ENCODE data around the gene SMARCD2. TPM values are rescaled to one million over a fixed set of nuclear protein-coding genes. Genes with fewer than 3 reads are reported as not detected.

Gene SMARCD2
- total and polyA plus RNA-seq, 2 of the 13 experiments (the other 11 are each of a cell fraction or from before 2014, with no cell fraction given): 122 to 150 TPM

DNA sequence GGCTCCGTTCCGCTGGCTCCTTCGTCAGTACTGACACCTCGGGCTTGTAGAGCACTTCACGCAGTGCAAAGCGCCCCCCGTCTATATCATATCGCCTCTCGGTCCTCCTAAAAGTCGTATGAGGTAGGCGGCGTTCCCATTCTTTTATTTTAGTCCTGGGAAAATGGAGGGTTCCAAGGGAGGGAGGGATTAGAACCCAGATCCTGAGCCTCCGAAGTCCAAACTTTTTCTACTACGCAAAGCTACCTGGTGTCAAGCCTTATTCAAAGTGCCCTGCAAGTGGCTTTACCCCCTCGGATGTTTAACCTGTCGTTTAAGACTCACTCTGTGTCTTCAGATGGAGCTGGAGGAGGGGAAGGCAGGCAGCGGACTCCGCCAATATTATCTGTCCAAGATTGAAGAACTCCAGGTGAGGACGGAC, 14.7 kb downstream of the SMARCD2 start (continued):
- TF ChIP-seq, protein P1, sequence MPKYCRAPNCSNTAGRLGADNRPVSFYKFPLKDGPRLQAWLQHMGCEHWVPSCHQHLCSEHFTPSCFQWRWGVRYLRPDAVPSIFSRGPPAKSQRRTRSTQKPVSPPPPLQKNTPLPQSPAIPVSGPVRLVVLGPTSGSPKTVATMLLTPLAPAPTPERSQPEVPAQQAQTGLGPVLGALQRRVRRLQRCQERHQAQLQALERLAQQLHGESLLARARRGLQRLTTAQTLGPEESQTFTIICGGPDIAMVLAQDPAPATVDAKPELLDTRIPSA (CRISPR knock-in tag; IDR thresholded peaks at IDR 0.05; ENCODE audit: borderline replicate concordance): no peak; the same call in 1 of the 2 replicates
- no peak for TF ChIP-seq CBX1 (IDR thresholded peaks at IDR 0.05; ENCODE audit: low read depth)
- TF ChIP-seq RNF2 (conservative IDR thresholded peaks at IDR 0.05; ENCODE audit: low read depth): no peak
- TF ChIP-seq, protein P2, sequence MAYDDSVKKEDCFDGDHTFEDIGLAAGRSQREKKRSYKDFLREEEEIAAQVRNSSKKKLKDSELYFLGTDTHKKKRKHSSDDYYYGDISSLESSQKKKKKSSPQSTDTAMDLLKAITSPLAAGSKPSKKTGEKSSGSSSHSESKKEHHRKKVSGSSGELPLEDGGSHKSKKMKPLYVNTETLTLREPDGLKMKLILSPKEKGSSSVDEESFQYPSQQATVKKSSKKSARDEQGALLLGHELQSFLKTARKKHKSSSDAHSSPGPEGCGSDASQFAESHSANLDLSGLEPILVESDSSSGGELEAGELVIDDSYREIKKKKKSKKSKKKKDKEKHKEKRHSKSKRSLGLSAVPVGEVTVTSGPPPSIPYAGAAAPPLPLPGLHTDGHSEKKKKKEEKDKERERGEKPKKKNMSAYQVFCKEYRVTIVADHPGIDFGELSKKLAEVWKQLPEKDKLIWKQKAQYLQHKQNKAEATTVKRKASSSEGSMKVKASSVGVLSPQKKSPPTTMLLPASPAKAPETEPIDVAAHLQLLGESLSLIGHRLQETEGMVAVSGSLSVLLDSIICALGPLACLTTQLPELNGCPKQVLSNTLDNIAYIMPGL (CRISPR knock-in tag; IDR thresholded peaks at IDR 0.05; ENCODE audit: borderline replicate concordance in 1 of 2, low read depth in 1 of 2): no peak
- TF ChIP-seq, protein P3, sequence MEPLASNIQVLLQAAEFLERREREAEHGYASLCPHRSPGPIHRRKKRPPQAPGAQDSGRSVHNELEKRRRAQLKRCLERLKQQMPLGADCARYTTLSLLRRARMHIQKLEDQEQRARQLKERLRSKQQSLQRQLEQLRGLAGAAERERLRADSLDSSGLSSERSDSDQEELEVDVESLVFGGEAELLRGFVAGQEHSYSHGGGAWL (CRISPR knock-in tag; IDR thresholded peaks at IDR 0.05): 0 out of 2 replicates have a peak, but pooled peaks have one; percentile 2
- TF ChIP-seq, protein P4, sequence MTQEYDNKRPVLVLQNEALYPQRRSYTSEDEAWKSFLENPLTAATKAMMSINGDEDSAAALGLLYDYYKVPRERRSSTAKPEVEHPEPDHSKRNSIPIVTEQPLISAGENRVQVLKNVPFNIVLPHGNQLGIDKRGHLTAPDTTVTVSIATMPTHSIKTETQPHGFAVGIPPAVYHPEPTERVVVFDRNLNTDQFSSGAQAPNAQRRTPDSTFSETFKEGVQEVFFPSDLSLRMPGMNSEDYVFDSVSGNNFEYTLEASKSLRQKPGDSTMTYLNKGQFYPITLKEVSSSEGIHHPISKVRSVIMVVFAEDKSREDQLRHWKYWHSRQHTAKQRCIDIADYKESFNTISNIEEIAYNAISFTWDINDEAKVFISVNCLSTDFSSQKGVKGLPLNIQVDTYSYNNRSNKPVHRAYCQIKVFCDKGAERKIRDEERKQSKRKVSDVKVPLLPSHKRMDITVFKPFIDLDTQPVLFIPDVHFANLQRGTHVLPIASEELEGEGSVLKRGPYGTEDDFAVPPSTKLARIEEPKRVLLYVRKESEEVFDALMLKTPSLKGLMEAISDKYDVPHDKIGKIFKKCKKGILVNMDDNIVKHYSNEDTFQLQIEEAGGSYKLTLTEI (CRISPR knock-in tag; conservative IDR thresholded peaks at IDR 0.05): no peak
- TF ChIP-seq, protein P5, sequence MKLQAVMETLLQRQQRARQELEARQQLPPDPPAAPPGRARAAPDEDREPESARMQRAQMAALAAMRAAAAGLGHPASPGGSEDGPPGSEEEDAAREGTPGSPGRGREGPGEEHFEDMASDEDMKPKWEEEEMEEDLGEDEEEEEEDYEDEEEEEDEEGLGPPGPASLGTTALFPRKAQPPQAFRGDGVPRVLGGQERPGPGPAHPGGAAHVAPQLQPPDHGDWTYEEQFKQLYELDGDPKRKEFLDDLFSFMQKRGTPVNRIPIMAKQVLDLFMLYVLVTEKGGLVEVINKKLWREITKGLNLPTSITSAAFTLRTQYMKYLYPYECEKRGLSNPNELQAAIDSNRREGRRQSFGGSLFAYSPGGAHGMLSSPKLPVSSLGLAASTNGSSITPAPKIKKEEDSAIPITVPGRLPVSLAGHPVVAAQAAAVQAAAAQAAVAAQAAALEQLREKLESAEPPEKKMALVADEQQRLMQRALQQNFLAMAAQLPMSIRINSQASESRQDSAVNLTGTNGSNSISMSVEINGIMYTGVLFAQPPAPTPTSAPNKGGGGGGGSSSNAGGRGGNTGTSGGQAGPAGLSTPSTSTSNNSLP (IDR thresholded peaks at IDR 0.05; ENCODE audit: low read depth, low read length): no peak
- TF ChIP-seq, protein P6, sequence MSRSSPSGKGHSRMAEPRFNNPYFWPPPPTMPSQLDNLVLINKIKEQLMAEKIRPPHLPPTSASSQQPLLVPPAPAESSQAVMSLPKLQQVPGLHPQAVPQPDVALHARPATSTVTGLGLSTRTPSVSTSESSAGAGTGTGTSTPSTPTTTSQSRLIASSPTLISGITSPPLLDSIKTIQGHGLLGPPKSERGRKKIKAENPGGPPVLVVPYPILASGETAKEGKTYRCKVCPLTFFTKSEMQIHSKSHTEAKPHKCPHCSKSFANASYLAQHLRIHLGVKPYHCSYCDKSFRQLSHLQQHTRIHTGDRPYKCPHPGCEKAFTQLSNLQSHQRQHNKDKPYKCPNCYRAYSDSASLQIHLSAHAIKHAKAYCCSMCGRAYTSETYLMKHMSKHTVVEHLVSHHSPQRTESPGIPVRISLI (CRISPR knock-in tag; IDR thresholded peaks at IDR 0.05; ENCODE audit: borderline replicate concordance): no peak
- TF ChIP-seq, protein P7, sequence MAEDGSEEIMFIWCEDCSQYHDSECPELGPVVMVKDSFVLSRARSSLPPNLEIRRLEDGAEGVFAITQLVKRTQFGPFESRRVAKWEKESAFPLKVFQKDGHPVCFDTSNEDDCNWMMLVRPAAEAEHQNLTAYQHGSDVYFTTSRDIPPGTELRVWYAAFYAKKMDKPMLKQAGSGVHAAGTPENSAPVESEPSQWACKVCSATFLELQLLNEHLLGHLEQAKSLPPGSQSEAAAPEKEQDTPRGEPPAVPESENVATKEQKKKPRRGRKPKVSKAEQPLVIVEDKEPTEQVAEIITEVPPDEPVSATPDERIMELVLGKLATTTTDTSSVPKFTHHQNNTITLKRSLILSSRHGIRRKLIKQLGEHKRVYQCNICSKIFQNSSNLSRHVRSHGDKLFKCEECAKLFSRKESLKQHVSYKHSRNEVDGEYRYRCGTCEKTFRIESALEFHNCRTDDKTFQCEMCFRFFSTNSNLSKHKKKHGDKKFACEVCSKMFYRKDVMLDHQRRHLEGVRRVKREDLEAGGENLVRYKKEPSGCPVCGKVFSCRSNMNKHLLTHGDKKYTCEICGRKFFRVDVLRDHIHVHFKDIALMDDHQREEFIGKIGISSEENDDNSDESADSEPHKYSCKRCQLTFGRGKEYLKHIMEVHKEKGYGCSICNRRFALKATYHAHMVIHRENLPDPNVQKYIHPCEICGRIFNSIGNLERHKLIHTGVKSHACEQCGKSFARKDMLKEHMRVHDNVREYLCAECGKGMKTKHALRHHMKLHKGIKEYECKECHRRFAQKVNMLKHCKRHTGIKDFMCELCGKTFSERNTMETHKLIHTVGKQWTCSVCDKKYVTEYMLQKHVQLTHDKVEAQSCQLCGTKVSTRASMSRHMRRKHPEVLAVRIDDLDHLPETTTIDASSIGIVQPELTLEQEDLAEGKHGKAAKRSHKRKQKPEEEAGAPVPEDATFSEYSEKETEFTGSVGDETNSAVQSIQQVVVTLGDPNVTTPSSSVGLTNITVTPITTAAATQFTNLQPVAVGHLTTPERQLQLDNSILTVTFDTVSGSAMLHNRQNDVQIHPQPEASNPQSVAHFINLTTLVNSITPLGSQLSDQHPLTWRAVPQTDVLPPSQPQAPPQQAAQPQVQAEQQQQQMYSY (CRISPR knock-in tag; IDR thresholded peaks at IDR 0.05): peak; percentile 10; the same call in 1 of the 2 replicates
- no peak for TF ChIP-seq HNRNPH1 (optimal IDR thresholded peaks at IDR 0.05; ENCODE audit: low read depth, low read length)
- TF ChIP-seq, protein P8, sequence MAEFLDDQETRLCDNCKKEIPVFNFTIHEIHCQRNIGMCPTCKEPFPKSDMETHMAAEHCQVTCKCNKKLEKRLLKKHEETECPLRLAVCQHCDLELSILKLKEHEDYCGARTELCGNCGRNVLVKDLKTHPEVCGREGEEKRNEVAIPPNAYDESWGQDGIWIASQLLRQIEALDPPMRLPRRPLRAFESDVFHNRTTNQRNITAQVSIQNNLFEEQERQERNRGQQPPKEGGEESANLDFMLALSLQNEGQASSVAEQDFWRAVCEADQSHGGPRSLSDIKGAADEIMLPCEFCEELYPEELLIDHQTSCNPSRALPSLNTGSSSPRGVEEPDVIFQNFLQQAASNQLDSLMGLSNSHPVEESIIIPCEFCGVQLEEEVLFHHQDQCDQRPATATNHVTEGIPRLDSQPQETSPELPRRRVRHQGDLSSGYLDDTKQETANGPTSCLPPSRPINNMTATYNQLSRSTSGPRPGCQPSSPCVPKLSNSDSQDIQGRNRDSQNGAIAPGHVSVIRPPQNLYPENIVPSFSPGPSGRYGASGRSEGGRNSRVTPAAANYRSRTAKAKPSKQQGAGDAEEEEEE (CRISPR knock-in tag; IDR thresholded peaks at IDR 0.05; ENCODE audit: borderline replicate concordance): 0 out of 2 replicates have a peak, but pooled peaks have one; percentile 3
- no peak for TF ChIP-seq ZNF292 (CRISPR knock-in tag; IDR thresholded peaks at IDR 0.05; ENCODE audit: borderline replicate concordance, low read depth)
- peak; percentile 78 for TF ChIP-seq HES4 (CRISPR knock-in tag; IDR thresholded peaks at IDR 0.05; ENCODE audit: borderline replicate concordance)
- 0 out of 2 replicates have a peak, but pooled peaks have one; percentile 42 for TF ChIP-seq ZNF180 (CRISPR knock-in tag; IDR thresholded peaks at IDR 0.05; ENCODE audit: borderline replicate concordance, low read depth)
